Stomach (tissue), 4 donors: Measurements from ENCODE around the gene PTHLH.

Experiments used
- CTCF ChIP-seq, 7 experiments: fragments of 450-650 bp in 4 of 7; fragments of 200-600 bp in 3 of 7; sonication (generic) in 3 of 7; IDR thresholded peaks; one replicate each; pipeline ENCODE4 v1.5.1; 2016 to 2019; ENCODE audit warnings: antibody characterized with exemption in 7 of 7, control low read depth in 2 of 7, mild to moderate bottlenecking in 1 of 7
- POLR2A ChIP-seq, 4 donors: fragments of 450-650 bp; IDR thresholded peaks; one replicate each; pipeline ENCODE4 v1.6.1; 2016; ENCODE audit warnings: antibody characterized with exemption in 4 of 4, control low read depth in 2 of 4, mild to moderate bottlenecking in 1 of 4, moderate library complexity in 1 of 4
- POLR2AphosphoS5 ChIP-seq, 3 donors: sonication (generic); formaldehyde crosslinking; IDR thresholded peaks; one replicate each; pipeline ENCODE4 v1.6.1; 2016; ENCODE audit warnings: antibody characterized with exemption in 3 of 3

DNA sequence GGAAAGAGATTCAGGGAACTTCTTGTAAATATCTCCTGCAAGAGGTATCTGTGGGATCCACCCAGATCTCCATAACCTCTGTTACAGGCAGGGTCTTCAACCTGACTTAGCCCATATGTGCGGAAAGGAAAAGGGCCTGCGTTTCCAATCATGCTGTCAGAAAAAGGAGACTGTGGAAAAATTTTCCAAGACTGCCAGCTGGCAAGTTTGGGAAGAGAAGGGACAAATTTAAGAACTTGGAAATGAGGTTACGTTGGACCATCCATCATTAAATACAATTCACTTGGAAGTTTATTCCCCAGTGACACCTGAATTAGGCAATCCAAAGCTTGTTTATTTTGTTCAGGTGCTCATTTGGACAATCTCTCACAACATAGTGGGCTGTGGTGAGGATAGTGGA lies 13.9 kb downstream of the PTHLH start:
- no peak for TF ChIP-seq CTCF (IDR thresholded peaks at IDR 0.05)
- no peak for TF ChIP-seq POLR2AphosphoS5 (IDR thresholded peaks at IDR 0.05)
- TF ChIP-seq POLR2A (IDR thresholded peaks at IDR 0.05) = no peak
